T-helper 22 cell (primary cell): Measurements from ENCODE around the gene EFHD2.
"Not testable (repeated sequence)": the region's sequence is repeated elsewhere in the genome, so short reads cannot be mapped to it uniquely, and the experiment has no call there.

ENCODE experiments used
- DNase-seq: peaks from one replicate; pipeline ENCODE4 v3.0.0-alpha.2; 2020; ENCODE audit warnings: low read depth

Gene EFHD2

DNA sequence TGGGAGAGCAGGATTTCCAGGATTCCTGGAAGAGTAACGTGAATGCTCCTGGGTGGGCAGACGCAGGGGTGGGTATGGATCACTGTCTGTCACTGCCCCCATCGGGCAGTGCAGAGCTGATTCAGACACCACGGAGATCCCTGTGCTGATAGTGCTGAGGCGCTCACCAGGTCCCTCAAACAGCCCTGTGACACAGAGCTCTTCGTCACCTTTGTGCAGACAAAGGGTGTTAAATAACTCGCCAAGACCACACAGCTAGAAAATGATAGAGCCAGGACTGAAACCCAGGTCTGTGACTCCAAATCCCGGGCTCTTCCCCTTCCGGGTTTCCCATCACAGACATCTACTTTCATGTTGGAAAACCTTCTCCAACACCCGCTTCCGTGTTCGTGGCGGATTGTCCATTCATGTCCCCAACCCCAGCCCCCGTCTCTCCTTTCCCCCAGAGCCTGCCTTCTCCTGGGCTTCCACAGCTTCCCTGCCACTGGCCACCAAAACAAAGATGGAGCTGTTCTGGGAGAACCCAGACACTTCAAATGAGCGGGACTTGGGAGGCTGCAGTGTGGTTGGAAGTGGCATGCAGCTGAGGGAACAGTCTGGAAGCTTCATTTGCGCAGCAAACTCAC lies 2.6 kb downstream of the EFHD2 start:
- DNase-seq, result peak; percentile 54

DNA sequence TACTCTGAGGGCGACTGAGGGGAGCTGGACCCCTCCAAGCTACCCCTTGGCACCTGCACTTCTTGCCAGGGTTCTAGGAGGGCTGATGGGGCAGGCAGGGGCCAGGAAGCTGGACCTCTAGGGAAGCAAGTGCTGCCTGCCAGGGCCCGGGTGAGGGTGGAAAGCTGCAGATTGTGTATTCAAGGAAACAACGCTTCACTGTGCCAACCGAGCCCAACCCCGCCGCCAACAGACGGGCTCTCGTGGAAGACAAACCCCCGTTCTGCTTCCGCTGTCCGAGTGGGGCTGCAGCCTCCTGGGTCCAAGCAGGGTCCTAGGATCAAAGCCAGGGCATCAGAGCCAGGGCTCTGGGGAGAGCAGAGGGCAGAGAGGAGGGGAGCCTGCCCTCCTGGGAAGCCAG lies 3.2 kb downstream of the EFHD2 start:
- DNase-seq, result no peak

GRCh38 chr1:15413563-15414444 lies 4.1 kb downstream of the EFHD2 start:
- DNase-seq, result no peak

- DNase-seq, result no peak
These were observed 4.8 kb downstream of the EFHD2 start for GRCh38 chr1:15414445-15414983.

GRCh38 chr1:15417059-15417934 lies 7.6 kb downstream of the EFHD2 start:
- peak; percentile 78 for DNase-seq

DNA sequence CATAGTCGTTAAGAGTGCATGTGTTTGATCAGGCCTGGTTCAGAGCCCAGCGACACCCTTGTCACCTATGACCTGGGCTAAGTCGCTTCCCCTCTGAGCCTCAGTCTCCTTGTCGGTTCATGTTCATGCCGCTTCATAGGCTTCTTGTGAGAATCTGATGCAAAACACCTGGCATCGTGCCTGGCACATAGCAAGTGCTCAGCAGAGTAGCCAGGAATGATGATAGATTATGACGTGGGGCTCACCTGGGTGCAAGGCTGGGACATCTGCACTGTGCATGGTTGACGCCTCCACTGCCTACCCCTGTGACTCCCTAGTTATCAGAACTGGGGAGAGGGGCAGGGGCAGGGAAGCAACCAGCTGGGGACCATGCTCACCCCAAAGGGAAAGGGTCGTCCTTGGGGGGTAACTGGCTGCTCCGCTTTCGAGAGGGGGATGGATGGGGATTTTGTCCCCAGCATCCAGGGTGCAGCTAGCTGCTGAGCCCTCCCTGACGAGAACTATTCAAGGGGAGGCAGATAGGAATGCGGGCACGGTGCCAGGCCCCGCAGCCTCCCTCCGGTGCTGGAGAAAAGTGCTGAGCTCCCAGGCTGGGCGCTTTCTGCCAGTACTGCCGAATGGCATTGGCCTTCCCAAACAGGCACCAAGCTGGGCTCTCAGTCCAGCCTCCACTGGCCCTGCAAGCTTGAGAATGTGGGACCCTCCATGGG lies 9.3 kb downstream of the EFHD2 start:
- no peak for DNase-seq

- no peak for DNase-seq
These were observed 11.3 kb downstream of the EFHD2 start for GRCh38 chr1:15420853-15421465.

DNA sequence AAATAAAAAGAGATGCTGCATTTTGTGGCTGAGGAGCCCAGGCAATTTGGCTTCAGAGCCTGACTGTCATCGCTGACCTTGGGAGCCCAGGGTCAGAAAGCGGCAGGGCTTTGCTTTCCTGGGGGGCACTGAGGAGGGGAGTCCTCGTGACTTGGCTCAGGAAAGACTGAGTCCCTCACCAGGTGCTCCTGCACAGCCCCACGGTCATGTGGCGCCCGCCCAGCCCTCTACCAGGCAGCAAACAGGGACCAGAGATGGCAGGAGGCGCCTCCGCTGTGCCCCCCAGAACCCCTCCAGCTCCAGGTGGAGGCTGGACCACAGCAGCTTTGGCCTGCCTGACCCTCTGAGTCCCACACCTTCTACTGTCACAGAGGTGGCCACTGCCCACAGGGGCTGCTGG lies 13.2 kb downstream of the EFHD2 start:
- DNase-seq, result no peak

- DNase-seq, result no peak
These were observed 13.8 kb downstream of the EFHD2 start for GRCh38 chr1:15423355-15424077.

- no peak for DNase-seq
These were observed 14.5 kb downstream of the EFHD2 start for GRCh38 chr1:15424146-15424667.

DNA sequence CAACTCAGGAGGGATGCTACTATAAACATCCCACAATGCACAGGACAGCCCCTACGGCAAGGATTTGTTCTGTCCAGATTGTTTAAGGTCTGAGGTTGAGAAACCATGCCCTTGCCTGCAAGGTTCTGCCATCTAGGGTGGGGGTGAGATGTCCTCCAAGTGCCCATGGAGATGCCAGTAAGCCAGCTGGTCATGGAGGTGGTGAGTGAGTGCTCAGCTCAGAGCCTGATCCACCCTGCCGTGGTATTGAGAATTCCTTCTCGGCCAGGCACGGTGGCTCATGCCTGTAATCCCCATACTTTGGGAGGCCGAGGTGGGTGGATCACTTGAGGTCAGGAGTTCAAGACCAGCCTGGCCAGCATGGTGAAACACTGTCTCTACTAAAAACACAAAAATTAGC lies 15.3 kb downstream of the EFHD2 start:
- no peak for DNase-seq

GRCh38 chr1:15425521-15425920 lies 15.8 kb downstream of the EFHD2 start:
- no peak for DNase-seq

- no peak for DNase-seq
These were observed 16.3 kb downstream of the EFHD2 start for GRCh38 chr1:15425958-15426357.

DNA sequence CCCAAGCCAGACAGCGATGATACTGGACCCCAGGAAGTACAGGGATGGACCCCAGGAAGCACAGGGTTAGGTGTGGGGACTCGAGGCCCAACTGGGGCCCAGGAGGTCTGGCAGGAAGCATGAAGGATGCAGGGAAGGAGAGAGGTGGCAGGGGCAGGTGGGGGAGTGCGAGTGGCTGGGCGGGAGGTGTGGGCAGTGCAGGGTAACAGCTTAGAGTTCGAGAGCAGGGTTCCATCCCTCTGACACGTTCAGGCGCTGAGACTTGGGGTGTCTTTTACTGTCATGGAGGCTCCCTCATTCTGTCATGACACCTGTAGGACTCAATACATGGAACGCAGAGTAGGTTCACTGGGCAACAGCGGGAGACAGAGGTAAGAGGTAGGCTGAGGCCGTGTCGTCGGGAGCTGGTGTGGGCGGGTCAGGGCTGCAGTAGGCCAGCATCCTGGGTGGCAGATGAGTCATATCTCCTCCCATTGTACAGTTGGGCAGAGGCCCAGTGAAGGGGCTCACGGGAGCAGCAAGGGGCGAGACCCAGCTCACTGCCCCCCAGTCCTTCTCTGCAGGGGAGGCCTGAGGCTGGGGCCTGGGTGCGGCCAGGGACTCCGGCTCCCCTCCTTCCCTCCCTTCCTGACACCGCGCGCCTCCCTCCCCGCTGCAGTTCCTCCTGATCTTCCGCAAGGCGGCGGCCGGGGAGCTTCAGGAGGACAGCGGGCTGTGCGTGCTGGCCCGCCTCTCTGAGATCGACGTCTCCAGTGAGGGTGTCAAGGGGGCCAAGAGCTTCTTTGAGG lies 17.0 kb downstream of the EFHD2 start:
- no peak for DNase-seq

DNA sequence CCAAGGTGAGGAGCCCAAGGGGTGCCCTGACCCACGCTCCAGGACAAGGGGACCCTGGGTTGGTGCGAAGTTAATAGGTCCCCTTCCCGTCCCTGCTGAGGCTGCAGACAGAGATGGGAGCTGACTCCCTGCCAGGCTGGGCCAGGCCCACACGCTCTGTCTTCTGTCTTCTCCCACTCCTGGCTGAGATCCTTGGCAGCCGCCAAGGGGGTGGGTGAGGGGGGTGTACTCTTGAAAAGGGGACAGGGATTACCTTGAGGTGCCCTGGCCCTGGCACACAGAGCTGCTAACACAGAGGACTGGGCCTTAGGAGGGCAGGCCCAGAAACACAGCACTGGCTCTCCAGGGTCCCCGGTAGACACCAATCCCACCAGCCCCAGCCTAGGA lies 17.6 kb downstream of the EFHD2 start:
- DNase-seq, result no peak

GRCh38 chr1:15428252-15428651 lies 18.6 kb downstream of the EFHD2 start:
- not testable (repeated sequence) for DNase-seq

- no peak for DNase-seq
These were observed 19.2 kb downstream of the EFHD2 start for GRCh38 chr1:15428815-15429435.

GRCh38 chr1:15429701-15430149 lies 20.0 kb downstream of the EFHD2 start:
- DNase-seq, result no peak
